Eye (tissue), 1 donor: ENCODE data around the gene ST3GAL3.

ENCODE experiments used
- DNase-seq: peaks from one replicate; pipeline ENCODE4 v3.0.0-alpha.2; 2015

The ST3GAL3 gene, protein sequence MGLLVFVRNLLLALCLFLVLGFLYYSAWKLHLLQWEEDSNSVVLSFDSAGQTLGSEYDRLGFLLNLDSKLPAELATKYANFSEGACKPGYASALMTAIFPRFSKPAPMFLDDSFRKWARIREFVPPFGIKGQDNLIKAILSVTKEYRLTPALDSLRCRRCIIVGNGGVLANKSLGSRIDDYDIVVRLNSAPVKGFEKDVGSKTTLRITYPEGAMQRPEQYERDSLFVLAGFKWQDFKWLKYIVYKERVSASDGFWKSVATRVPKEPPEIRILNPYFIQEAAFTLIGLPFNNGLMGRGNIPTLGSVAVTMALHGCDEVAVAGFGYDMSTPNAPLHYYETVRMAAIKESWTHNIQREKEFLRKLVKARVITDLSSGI

DNA sequence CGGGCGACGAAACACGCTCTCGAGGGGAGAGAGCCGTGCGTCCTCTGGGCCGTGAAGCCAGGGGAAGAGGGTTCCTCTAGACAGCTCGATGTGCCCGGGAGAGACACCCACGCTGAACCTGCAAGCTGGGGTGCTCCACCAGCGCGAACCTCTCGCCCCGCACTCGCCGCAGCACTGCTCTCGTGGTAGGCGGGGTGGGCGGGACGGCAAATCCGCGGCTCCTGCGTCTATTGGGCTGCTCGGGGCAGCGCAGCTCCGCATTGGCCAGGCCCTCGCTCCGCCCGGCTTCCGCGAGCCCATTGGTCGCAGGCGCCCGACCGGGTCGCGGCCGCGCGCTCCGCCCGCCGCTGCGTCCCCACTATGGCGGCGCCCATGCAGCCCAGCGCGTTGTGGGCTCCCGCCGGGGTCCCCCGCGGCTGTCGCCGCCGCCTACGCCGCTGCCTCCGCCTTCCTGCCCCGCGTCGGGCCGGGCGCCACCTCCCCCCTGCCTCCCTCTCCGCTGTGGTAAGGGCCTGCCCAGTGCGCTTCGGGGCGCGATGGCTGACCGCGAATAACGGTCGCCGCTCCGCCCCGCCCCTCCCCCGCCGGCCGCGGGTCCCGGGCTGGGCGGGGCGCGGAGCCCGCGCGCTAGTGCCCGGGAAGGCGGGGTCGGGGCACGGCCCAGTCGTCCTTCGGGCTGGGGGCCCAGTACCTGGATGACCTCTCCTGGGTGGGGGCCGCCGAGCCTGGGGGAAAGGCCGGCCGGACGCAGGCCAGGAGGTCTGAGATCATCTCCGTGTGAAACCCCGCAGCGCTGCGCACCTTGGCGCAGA, at the start of gene ST3GAL3:
Gene ST3GAL3, plus strand, starts transcription at position 347 of the 812 bp plus-strand sequence. CDS start 28,727 bp downstream, outside the sequence.
- peak; percentile 96 for DNase-seq

DNA sequence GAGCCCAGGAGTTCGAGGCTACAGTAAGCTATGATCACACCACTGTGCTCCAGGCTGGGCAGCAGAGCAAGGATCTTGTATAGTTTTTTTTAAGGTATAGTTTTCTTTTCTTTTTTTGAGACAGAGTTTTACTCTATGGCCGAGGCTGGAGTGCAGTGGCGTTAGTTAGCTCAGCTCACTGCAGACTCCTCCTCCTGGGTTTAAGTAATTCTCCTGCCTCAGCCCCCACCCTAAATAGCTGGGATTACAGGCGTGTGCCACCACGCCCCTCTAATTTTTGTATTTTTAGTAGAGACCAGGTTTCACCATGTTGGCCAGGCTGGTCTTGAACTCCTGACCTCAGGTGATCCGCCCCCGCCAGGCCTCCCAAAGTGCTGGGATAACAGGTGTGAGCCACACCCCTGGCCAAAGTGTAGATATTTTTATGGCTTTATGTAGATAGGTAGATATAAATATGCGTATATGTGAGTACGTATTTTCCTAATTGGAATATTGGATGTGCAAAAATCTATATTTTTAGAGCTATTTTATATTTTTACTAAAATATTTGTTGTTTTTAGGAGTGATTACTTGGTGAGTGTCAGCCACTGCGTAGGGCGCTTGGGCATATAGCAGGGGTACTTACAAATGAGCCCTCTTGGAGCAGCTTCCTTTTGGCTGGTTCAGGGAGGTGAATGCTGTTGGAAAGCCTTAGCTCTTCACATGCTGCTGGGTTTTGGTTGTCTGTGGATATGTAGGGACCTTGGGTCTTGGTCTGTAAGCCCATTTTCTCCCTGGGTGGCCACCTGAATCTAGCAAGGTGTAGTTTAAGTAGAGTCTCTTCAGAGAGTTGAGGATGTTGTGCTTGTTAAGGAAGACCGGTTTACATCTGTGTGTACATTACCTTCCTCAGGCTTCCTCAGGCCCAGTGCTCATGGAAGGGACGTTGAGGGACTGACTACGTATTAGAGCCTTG, 47.8 kb upstream of the ST3GAL3 start:
- DNase-seq: no peak

DNA sequence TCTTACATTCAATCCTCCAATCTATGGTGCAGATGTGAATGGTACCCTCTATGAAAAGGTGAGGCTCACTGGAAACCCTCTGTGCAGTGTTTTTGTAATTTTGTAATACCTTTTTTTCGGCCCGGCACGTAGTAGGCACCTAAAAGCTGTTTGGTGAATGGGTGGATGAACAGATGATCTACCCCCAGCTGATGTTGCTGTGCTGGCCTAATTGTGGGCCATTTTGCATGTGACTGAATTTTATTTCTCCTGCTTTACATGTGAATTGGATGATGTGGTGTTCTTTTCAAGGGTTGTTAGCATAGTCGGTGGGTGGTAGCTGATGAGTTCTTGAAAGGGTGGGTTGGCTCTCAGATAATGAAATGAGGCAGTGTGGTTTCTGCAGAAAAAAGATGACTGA, 47.0 kb upstream of the ST3GAL3 start:
- no peak for DNase-seq

DNA sequence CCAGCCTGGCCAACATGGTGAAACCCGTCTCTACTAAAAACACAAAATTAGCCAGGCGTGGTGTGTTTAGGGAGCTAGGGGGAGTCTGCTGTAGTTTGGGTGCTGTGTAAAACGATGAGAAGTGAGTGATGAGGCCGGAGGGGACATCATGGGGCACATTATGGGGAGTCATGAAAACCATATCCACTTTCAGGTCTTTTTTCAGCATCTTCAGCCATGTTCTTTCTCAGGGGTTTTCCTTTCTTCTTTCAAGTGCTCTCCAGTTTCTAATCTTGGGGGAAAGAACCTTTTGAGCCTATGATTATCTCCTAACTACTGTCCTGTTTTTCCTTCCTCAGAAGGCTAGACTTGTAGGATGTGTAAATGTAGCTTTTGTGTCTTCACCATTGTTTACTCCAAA, 43.0 kb upstream of the ST3GAL3 start:
- DNase-seq: no peak

DNA sequence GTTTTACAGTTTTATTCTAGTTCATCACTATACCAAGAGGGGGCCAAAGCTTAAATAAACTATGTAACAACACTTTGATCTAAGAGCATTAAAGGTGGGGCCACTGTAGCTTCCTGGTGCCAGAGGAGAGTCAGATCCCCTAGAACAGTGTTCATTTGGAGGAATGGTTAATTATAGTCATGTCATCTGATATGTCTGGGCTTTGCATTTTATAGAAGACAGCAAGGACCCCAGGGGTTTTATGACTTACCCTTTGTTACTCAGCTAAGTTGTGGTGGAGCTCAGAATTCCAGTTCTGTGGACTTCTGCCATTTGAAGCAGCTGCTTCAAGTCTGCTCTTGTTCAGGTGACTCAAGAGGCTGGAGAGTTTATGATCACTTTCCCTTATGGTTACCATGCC, 40.7 kb upstream of the ST3GAL3 start:
- DNase-seq: no peak

DNA sequence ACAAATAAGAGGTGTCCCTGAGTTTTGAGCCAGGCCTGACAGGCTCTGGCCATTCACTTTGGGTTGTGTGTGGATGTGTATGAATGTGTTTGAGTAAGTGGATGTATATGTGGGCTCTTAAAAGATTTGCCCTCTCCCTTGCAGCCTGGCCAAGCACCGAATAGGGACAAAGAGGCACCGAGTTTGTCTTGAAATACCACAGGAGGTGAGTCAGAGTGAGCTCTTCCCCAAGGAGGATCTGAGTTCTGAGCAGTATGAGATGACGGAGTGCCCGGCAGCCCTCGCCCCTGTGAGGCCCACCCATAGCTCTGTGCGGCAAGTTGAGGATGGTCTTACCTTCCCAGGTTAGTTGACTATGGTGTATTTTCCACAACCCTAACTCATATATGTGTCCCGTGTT, 38.4 kb upstream of the ST3GAL3 start:
- DNase-seq: no peak

DNA sequence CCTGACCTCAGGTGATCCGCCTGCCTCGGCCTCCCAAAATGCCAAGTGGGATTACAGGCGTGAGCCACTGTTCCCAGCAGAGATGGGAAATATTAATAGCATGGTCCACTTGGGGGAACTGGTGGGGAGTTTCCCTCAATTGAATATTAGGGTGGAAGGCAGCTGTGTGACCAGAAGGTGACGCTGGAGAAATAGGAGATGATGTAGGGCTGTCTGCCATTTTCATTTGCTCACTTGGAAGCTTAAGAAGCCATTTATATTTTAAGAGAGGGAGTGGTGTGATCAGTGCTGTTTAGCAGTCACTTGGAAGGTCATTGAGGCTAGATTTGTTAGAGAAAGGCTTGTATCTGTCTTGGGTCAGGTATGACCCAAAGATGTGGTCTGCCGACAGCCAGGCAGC, 37.5 kb upstream of the ST3GAL3 start:
- no peak for DNase-seq

DNA sequence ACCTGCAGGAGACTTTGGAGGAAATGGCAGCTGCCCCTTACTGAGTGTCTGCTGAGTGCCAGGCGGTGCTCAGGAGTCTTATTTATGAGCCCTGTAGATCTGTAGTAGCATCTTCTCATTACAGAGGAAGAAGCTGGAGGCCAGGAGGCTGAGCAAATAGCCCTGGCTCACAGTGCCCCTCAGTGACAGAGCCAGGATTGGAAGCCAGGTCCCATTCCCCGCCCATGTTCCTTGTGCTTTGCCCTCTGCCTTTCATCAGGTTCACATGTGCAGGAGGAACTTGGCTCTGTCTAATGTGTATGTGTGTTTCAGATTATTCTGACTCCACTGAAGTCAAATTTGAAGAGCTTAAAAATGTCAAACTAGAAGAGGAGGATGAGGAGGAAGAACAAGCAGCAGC, 36.1 kb upstream of the ST3GAL3 start:
- DNase-seq: no peak

DNA sequence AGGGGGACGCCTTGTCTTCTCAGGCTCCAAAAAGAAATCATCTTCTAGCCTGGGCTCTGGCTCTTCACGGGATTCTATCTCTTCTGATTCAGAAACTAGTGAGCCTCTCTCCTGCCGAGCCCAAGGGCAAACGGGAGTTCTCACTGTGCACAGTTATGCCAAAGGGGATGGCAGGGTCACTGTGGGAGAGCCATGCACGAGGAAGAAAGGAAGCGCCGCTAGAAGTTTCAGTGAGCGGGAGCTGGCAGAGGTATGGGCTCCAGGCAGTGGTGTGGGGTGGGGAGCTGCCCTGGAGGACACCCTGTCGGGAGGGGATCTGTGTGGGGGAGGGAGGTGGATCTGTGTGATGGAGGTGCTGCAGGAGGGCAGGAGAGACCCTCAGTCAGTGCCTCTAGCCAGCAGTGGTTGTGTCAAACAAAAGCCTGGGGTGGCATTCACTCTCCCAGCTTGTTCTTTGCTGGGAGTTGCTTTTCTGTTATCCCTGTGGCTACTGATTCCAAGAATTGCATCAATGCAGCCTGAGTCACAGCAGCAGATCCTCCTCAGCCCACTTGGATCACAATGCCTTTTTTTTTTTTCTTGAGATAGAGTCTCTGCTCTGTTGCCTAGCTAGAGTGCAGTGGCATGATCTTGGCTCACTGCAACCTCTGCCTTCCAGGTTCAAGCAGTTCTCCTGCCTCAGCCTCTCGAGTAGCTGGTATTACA, 35.6 kb upstream of the ST3GAL3 start:
- no peak for DNase-seq

DNA sequence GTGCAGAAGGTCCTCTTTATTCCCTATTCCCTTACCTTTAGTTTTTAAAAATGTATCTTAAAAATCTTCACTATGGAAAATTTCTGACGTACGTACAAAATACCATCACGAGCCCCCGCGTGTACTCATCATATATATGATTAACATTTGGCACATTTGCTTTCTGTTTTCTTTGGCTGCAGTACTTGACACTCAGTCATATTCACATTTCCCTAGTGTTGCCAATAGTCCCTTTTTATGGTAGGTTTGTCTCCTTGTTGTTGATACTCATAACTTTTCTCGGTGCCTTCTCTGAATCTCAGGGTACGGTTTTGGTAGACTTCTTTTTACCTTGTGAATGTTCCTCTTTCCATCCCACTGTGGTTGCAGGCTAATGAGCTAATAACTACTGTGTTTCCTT, 34.1 kb upstream of the ST3GAL3 start:
- no peak for DNase-seq

DNA sequence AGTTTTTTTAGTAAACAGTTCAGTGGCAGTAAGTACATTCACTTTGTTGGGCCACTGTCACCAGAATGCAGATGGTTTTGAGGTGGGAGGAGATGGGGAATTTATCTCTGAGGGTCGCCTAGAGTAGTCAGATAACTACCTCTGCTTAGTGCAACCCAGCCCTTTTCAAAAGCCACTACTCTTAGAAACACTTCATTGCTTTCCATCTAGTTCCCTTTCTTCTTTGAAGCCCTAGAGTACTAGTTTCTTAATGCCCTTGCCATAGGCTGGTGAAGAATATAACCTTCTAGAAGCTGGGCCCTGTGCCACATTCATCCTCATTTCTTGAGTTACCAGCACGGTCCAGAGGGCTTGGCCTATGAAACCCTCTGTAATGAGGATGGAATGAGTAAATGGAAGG, 28.4 kb upstream of the ST3GAL3 start:
- DNase-seq: no peak

DNA sequence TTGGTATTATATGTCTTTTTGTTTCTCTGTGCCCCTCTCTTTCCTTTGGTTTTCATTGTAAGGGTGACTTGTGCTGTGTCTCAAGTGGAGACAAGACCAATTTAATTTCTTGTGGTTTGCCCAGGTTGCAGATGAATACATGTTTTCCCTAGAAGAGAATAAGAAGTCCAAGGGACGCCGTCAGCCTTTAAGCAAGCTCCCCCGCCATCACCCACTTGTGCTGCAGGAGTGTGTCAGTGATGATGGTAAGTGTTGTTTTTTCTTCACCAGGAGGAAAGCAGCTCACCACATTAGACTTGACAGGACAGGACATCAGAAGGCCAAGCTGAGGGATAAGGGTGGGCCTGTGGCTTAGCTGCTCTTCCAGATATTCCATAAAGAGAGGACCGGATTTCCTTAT, 23.8 kb upstream of the ST3GAL3 start:
- DNase-seq: no peak

DNA sequence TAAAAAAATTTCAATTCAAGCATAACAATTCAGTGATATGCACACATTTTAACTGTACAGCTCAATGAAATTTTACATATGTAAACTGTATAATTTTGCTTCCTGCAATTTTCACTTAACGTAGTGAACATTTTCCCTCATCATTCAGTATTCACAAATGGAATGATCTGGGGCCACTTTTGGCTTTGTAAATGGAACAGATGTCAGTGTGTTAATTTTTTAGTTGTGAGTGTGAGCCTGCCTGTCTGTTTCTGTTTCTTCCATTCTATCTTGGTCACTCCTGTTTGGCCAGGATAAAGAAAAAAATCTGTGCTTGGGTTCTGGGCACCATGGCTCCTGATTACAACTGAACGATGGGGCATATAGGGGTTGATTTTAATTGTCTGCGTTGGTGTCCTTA, 20.5 kb upstream of the ST3GAL3 start:
- DNase-seq: no peak

DNA sequence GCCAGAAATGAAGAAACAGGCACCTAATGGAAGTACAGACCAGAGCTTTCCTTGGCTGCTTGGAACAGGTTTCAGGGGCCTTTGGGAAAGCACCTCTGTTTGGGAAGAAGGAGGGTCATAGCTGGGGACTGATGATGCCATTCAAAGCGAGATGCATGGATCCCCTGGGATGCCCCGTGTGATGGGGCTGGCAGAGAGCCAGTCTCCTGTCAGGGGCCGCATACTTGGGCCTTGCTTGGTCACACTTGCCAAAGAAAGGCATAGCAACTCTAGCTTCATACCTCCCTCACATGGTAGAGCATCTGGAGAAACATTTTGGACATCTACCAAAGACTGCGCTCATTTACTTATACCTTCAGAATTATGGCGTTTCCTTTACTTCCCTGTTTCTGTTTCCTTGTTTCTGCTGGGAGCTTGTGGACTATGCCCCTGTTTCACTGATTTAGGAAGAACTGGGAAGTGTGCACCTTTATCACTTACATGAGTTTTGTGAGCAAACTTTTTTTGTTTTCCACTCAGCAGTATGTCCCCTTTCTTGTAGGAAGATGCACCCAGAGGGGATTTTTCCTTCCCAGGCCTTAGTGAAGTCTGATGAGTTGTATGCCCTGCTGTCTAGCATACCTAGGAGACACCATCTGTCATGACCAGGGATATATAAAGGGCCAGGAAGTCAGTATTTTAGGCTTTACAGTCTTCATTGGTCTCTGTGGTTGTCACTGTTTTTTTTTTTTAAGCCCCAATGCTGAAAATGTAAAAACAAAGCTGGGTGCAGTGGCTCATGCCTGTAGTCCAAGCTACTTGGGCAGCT, 19.8 kb upstream of the ST3GAL3 start:
- no peak for DNase-seq

DNA sequence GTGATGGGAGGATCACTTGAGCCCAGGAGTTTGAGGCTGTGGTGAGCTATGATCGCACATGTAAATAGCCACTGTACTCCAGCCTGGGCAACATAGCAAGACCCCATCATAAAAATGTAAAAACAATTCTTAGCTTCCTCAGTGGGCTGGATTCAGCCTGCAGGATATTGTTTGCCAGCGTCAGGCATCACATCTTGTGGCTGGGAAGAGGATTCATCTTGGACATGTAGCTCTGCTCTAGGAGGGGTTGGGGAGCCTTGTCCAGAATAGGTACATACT, 19.3 kb upstream of the ST3GAL3 start:
- DNase-seq: no peak

DNA sequence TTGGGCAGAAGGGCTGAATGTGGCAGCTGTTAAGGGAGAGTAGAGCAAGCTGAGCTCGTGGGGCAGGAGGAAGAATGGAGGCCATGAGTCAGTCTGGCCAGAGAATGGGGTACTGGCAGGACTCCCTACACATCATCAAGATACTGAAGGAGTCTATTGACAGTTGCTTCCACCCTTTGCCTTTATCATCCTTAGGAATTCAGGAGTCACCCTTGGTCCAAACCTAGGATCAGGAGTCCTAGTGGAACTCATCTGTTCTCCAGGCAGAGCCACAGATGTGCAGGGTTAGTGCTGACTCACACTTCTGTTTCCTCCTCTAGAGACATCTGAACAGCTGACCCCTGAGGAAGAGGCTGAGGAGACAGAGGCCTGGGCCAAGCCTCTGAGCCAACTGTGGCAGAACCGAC, 18.7 kb upstream of the ST3GAL3 start:
- no peak for DNase-seq

DNA sequence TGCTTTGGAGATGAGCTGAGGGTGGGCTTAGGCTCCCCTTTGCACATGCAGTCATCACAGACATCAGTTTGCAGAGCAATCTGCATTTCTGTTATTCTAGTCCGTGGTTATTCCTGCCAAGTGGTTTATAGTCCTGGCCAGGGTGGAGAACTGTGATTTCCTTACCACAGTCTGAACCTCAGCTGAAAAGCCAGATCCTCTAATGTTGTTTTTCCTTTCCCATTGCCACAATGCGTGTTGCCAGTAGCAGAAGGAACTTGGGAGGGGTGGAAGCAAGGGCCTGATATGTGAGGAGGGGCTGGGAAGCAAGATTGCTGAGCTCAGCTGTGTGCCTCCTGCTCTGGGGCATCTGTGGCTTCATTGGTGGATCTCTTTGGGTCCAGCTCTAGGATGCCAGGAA, 18.0 kb upstream of the ST3GAL3 start:
- DNase-seq: no peak

DNA sequence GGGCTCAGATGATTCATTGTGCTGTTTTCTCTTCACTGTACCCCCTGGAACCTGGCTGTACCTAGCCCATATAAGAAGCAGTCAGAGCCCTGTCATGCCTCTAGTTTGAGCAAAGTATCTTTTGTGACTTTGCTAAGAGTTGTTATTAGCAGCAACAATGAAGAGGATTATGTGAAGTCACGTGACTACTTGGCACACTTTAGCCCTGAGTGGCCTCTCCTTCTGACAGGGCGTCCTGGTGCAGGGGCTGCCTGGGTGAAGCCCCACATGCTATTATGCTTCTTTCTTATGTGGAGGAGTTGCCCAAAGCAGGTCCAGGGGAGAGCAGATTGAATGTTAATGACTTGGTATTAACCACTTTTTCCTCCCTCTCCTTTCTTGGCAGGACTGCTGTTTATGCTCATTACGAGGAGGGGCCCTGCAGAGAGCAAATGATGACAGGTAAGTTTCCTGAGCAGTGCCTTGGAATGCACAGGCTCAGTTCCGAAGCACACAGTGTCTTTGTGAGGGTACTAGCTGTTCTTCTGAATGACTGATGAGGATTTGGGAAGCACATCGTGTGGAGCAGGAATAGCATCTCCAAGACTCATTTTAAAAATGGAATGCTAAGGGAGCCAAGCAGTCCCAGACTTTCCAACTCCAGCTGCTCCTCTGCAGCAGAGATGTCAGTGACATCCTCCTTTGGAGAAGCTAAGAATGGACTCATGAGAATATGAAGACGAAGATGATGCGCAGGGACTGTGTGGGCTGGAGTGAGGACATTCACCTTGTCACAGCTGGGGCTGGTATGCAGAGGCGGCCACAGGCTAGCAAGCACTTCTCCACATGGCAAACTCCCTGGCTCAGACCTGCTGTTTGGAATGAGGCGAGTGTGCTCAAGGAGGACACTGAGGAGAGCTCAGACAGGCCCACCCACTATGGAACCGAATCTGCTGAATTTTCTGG, 15.2 kb upstream of the ST3GAL3 start:
- DNase-seq: no peak

DNA sequence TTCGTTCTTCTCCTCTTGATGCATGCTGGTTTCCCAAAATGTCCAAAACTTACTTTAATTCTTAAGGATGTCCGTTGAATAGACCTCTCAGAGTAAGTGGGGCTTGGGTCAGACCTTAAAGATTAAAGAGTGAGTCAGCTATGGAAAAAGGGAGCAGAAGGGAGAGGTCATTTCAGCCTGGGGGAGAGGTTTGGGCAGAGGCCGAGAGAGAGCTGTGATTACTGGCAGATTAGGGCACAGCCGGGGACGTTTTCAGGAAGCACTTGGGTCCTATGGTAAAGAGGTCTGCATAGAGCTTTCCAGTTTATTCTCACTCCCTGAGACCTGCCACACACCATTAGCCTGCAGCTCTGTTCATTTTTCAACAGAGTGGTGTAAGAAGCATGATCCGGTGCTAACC, 14.0 kb upstream of the ST3GAL3 start:
- DNase-seq: no peak

DNA sequence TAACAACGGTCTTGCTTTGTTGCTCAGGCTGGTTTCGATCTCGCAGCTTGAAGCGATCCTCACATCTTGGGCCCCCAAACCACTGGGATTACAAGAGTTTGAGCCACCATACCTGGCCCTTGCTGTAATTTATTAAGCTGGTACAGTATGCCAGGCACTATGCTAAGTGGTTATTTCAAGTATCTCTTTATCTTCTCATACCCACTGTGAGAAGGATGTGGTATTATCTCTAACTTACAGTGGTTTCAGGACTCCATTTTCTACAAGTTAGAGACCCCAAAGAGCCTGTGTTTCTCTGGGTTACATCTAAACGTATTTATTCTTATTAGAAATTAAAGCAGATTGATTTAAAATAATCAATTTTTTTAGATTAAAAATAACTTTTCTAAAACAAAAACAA, 8.1 kb upstream of the ST3GAL3 start:
- no peak for DNase-seq

DNA sequence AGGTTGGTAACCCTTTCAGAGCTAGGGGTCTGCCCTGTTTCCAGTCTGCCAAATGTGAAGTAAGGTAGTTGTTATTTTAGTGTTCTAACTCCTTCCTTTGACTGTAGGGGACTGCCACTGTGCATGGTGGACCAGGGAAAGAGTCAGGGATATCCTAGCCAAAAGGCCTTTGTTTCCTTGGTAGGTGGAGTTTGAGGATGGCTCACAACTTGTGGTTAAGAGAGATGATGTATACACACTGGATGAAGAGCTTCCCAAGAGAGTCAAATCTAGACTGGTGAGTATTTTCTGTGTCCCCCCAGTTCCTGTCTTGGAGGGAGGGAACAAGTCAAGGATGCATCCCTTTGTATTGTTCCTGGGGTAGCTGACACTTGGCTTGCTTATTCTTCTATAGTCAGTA, 3.5 kb upstream of the ST3GAL3 start:
- no peak for DNase-seq
